Nephron (organoid): ENCODE measurements around the gene CRYBA4.

ENCODE experiments used
- H3K27ac Mint-ChIP-seq, 3 experiments: 2 replicates each; pipeline ENCODE4 v1.8.0; 2020; ENCODE audit warnings: mixed read lengths in 3 of 3, mild to moderate bottlenecking in 2 of 3, moderate library complexity in 1 of 3
- H3K27me3 Mint-ChIP-seq: 2 replicates; pipeline ENCODE4 v1.8.0; 2021; ENCODE audit warnings: low read depth, mild to moderate bottlenecking, moderate library complexity, mixed read lengths
- H3K36me3 Mint-ChIP-seq: 2 replicates; pipeline ENCODE4 v1.8.0; 2020; ENCODE audit warnings: low read depth, mixed read lengths
- H3K4me1 Mint-ChIP-seq: 2 replicates; pipeline ENCODE4 v1.8.0; 2020; ENCODE audit warnings: mixed read lengths
- H3K4me3 Mint-ChIP-seq, 3 experiments: 2 replicates each; pipeline ENCODE4 v1.8.0; 2020; ENCODE audit warnings: mild to moderate bottlenecking in 3 of 3, mixed read lengths in 3 of 3, moderate library complexity in 2 of 3
- H3K9me3 Mint-ChIP-seq: 2 replicates; pipeline ENCODE4 v1.8.0; 2020; ENCODE audit warnings: mixed read lengths
- CTCF ChIP-seq, 3 experiments: fragments of 200-600 bp; sonication (generic); IDR thresholded peaks; one replicate each; pipeline ENCODE4 v1.5.0; 2021; ENCODE audit warnings: antibody characterized with exemption in 3 of 3; ENCODE audit not compliant: unreplicated experiment in 3 of 3

The CRYBA4 gene

DNA sequence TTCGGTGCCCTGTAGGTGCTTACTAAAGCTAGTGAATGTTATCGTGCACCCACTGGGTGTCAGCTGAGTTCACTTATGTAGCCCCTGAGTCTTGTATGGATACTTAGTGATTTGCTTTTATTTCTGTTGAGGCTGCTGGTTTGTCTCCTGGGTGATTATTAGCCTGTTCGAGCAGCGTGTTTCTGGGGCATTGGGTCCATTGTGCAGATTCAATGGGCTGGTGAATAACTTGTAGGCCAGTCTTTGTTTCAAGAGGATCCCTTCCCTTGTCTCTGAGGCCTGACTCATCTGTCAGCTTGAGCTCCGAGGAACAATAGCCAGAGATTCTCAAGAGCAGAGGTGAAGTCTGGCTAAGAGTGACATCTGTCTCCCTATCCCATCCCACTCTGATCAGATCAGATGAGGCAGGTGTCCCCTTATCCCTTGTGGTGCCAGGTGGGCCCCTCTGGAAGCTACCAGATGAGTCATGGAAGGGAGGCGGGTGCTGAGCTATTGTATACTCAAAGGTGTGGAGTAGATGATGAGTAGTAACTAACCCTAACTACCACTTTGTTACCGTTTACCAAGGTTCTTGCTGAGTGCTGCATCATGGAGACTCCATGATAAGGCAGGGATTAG is 39.3 kb downstream of the CRYBA4 start:
- H3K4me3 Mint-ChIP-seq = no peak overlapping the region
- H3K9me3 Mint-ChIP-seq = no peaks in the 10 kb centered on the region
- peaks cover 61% of the 10 kb centered on the region for H3K27me3 Mint-ChIP-seq
- H3K36me3 Mint-ChIP-seq = no peaks in the 10 kb centered on the region
- H3K27ac Mint-ChIP-seq = no peak overlapping the region
- TF ChIP-seq CTCF (IDR thresholded peaks at IDR 0.05; ENCODE audit: unreplicated experiment in 3 of 3) = no peak
- H3K4me1 Mint-ChIP-seq = peaks cover 28% of the 10 kb centered on the region

GRCh38 chr22:26662160-26662559 is 40.4 kb downstream of the CRYBA4 start:
- no peaks in the 10 kb centered on the region for H3K36me3 Mint-ChIP-seq
- H3K4me1 Mint-ChIP-seq = peaks cover 28% of the 10 kb centered on the region
- no peak for TF ChIP-seq CTCF (IDR thresholded peaks at IDR 0.05; ENCODE audit: unreplicated experiment in 3 of 3)
- peaks cover 50% of the 10 kb centered on the region for H3K27me3 Mint-ChIP-seq
- no peaks in the 10 kb centered on the region for H3K9me3 Mint-ChIP-seq
- no peak overlapping the region for H3K4me3 Mint-ChIP-seq
- H3K27ac Mint-ChIP-seq = no peak overlapping the region

DNA sequence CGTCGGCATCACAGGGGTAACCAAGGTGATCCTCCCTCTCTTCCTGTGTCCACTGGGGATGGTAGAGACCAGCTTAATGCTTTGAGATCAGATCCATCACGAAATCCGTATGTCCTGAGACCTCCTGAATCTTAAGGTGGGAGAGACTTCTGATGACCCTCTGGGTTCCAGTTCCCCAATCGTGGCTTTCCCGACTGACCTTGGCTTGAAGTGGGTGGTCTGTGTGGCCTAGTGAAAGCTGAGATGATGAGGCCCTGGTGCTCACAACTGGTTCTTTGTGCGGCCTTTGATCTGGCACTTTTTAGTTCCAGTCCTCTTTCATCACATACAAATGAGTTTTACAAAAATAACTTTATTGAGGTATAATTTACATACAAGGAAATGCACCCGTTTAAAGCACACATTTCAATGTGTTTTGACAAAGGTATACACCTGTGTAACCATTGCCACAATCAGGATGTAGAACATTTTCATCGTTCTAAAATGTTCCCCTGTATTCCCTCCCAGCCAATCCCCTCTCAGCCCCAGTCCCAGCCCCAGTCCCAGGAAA is 41.7 kb downstream of the CRYBA4 start:
- no peaks in the 10 kb centered on the region for H3K36me3 Mint-ChIP-seq
- H3K4me1 Mint-ChIP-seq = peaks cover 19% of the 10 kb centered on the region
- peaks cover 37% of the 10 kb centered on the region for H3K27me3 Mint-ChIP-seq
- H3K27ac Mint-ChIP-seq = no peak overlapping the region
- no peaks in the 10 kb centered on the region for H3K9me3 Mint-ChIP-seq
- H3K4me3 Mint-ChIP-seq = no peak overlapping the region
- TF ChIP-seq CTCF (IDR thresholded peaks at IDR 0.05; ENCODE audit: unreplicated experiment in 3 of 3) = no peak

GRCh38 chr22:26665813-26666231 is 44.1 kb downstream of the CRYBA4 start:
- Mint-ChIP-seq H3K4me3 (no peak overlapping the region), H3K4me1 (peaks cover 13% of the 10 kb centered on the region), H3K36me3 (no peaks in the 10 kb centered on the region), H3K27me3 (peaks cover 23% of the 10 kb centered on the region), H3K27ac (peak overlapping the region in 2 of 3 experiments; percentile 45 to 92), H3K9me3 (no peaks in the 10 kb centered on the region)
- no peak for TF ChIP-seq CTCF (IDR thresholded peaks at IDR 0.05; ENCODE audit: unreplicated experiment in 3 of 3)

DNA sequence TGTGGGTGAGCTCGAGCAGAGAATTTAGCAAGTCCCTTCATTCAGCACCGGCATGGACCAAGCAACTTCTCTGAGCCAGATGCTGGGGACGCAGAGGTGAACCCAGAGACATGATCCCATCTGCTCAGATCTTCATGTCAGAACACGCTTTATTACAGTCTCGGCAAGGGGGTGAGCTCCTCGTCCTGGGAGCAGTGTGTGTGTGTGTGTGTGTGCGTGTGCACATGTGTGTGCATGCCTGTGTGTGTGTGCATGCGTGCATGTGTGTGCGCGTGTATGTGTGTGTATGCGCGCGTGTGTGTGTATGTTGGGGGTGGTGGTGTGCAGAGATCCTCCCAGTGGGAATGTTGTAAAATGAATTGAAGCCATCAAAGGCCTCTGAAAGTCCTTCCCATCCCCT is 45.4 kb downstream of the CRYBA4 start:
- Mint-ChIP-seq H3K4me3 (no peak overlapping the region), H3K4me1 (peaks cover 19% of the 10 kb centered on the region), H3K27me3 (peaks cover 17% of the 10 kb centered on the region), H3K36me3 (no peaks in the 10 kb centered on the region), H3K27ac (no peak overlapping the region), H3K9me3 (no peaks in the 10 kb centered on the region)
- no peak for TF ChIP-seq CTCF (IDR thresholded peaks at IDR 0.05; ENCODE audit: unreplicated experiment in 3 of 3)

- peak; percentile 41 to 47 (median 45) for TF ChIP-seq CTCF (IDR thresholded peaks at IDR 0.05; ENCODE audit: unreplicated experiment in 3 of 3)
Observed at GRCh38 chr22:26669060-26669481, 47.3 kb downstream of the CRYBA4 start.

More at GRCh38 chr22:26669060-26669481, 47.3 kb downstream of the CRYBA4 start:
- Mint-ChIP-seq H3K9me3 (no peaks in the 10 kb centered on the region), H3K27ac (peak overlapping the region in 1 of 3 experiments; percentile 74), H3K4me1 (peaks cover 37% of the 10 kb centered on the region), H3K27me3 (peaks cover 6% of the 10 kb centered on the region), H3K4me3 (no peak overlapping the region), H3K36me3 (no peaks in the 10 kb centered on the region)
